CD4-positive, alpha-beta T cell treated with Interleukin-17A for 1 hour (primary cell): Measurements from ENCODE around the gene URB2.
"Not testable (repeated sequence)": the region's sequence is repeated elsewhere in the genome, so short reads cannot be mapped to it uniquely, and the experiment has no call there.

Experiments
- DNase-seq: peaks from one replicate; pipeline ENCODE4 v3.0.0-alpha.2; 2020

The URB2 gene

GRCh38 chr1:229625915-229626831 is at the start of gene URB2, which contains the start of gene TAF5L:
TSS of gene URB2 (plus strand) at chr1:229626247. CDS start at chr1:229627634, 1,387 bp downstream.
TSS of gene TAF5L (minus strand) at chr1:229626122. CDS start at chr1:229614482, 11,640 bp downstream.
- DNase-seq, result peak; percentile 87

GRCh38 chr1:229578168-229579058 is 47.6 kb upstream of the URB2 start:
- no peak for DNase-seq

- no peak for DNase-seq
These were observed 46.9 kb upstream of the URB2 start for GRCh38 chr1:229579059-229579673.

- DNase-seq, result no peak
These were observed 44.6 kb upstream of the URB2 start for GRCh38 chr1:229581485-229581884.

- no peak for DNase-seq
These were observed 43.9 kb upstream of the URB2 start for GRCh38 chr1:229582011-229582694.

- no peak for DNase-seq
These were observed 43.3 kb upstream of the URB2 start for GRCh38 chr1:229582715-229583114.

- no peak for DNase-seq
These were observed 40.7 kb upstream of the URB2 start for GRCh38 chr1:229585338-229585737.

GRCh38 chr1:229590119-229590518 is 35.9 kb upstream of the URB2 start:
- DNase-seq, result no peak

- DNase-seq, result no peak
These were observed 32.2 kb upstream of the URB2 start for GRCh38 chr1:229593800-229594199.

GRCh38 chr1:229594227-229595008 is 31.6 kb upstream of the URB2 start:
- no peak for DNase-seq

- DNase-seq, result not testable (repeated sequence)
These were observed 30.2 kb upstream of the URB2 start for GRCh38 chr1:229595876-229596275.

GRCh38 chr1:229596925-229597699 is 28.9 kb upstream of the URB2 start:
- DNase-seq, result no peak

- no peak for DNase-seq
These were observed 28.2 kb upstream of the URB2 start for GRCh38 chr1:229597877-229598276.

- DNase-seq, result no peak
These were observed 26.7 kb upstream of the URB2 start for GRCh38 chr1:229599218-229599954.

- DNase-seq, result no peak
These were observed 25.8 kb upstream of the URB2 start for GRCh38 chr1:229600229-229600628.

GRCh38 chr1:229603371-229604005 is 22.6 kb upstream of the URB2 start:
- DNase-seq, result no peak

GRCh38 chr1:229607370-229607769 is 18.7 kb upstream of the URB2 start:
- no peak for DNase-seq

- DNase-seq, result no peak
These were observed 17.5 kb upstream of the URB2 start for GRCh38 chr1:229608590-229608989.

GRCh38 chr1:229613938-229614337 is 12.1 kb upstream of the URB2 start:
- DNase-seq, result no peak

GRCh38 chr1:229614701-229615100 is 11.3 kb upstream of the URB2 start:
- no peak for DNase-seq
